ELF-1 (cell line): ENCODE results near the gene DENND1B.
"Not testable (repeated sequence)": the region's sequence is repeated elsewhere in the genome, so short reads cannot be mapped to it uniquely, and the experiment has no call there.

ENCODE experiments used
- DNase-seq: peaks from one replicate; pipeline ENCODE4 v3.0.0-alpha.2; 2016; ENCODE audit warnings: low read depth, low spot score

Gene DENND1B

GRCh38 chr1:197745911-197746310 is 29.4 kb downstream of the DENND1B start:
- DNase-seq = no peak

GRCh38 chr1:197744979-197745378 is 30.3 kb downstream of the DENND1B start:
- no peak for DNase-seq

GRCh38 chr1:197743578-197743977 is 31.7 kb downstream of the DENND1B start:
- no peak for DNase-seq

- DNase-seq = no peak
These were observed 34.3 kb downstream of the DENND1B start for GRCh38 chr1:197740992-197741391.

- DNase-seq = no peak
These were observed 36.4 kb downstream of the DENND1B start for GRCh38 chr1:197738927-197739326.

GRCh38 chr1:197737916-197738315 is 37.4 kb downstream of the DENND1B start:
- no peak for DNase-seq

GRCh38 chr1:197736685-197737084 is 38.6 kb downstream of the DENND1B start:
- DNase-seq = no peak

GRCh38 chr1:197735461-197735860 is 39.8 kb downstream of the DENND1B start:
- DNase-seq = no peak

GRCh38 chr1:197733324-197733723 is 42.0 kb downstream of the DENND1B start:
- DNase-seq = no peak

GRCh38 chr1:197732187-197732586 is 43.1 kb downstream of the DENND1B start:
- DNase-seq = no peak

GRCh38 chr1:197731449-197731848 is 43.8 kb downstream of the DENND1B start:
- no peak for DNase-seq

GRCh38 chr1:197725976-197726375 is 49.3 kb downstream of the DENND1B start:
- no peak for DNase-seq

GRCh38 chr1:197725044-197725443 is 50.2 kb downstream of the DENND1B start:
- no peak for DNase-seq

GRCh38 chr1:197715806-197716205 is 59.5 kb downstream of the DENND1B start:
- DNase-seq = no peak

GRCh38 chr1:197706601-197707000 is 68.7 kb downstream of the DENND1B start:
- DNase-seq = no peak

- no peak for DNase-seq
These were observed 69.3 kb downstream of the DENND1B start for GRCh38 chr1:197705941-197706340.

GRCh38 chr1:197700688-197701087 is 74.6 kb downstream of the DENND1B start:
- not testable (repeated sequence) for DNase-seq

GRCh38 chr1:197696372-197696771 is 78.9 kb downstream of the DENND1B start:
- no peak for DNase-seq

- no peak for DNase-seq
These were observed 79.3 kb downstream of the DENND1B start for GRCh38 chr1:197695961-197696360.

- no peak for DNase-seq
These were observed 82.3 kb downstream of the DENND1B start for GRCh38 chr1:197692965-197693364.

GRCh38 chr1:197691816-197692215 is 83.5 kb downstream of the DENND1B start:
- no peak for DNase-seq

GRCh38 chr1:197690074-197690473 is 85.2 kb downstream of the DENND1B start:
- DNase-seq = no peak

GRCh38 chr1:197688233-197688632 is 87.0 kb downstream of the DENND1B start:
- no peak for DNase-seq

- no peak for DNase-seq
These were observed 88.5 kb downstream of the DENND1B start for GRCh38 chr1:197686702-197687355.
